Activated T-helper 17 cell treated with anti-CD3 and anti-CD28 coated beads, Interleukin-2, amount 50 U/mL, for 72 hours (primary cell): ENCODE results near the gene ANO10. TPM values are rescaled to one million over a fixed set of nuclear protein-coding genes. Genes with fewer than 3 reads are reported as not detected.

Experiments
- ATAC-seq: fragments of 150-1000 bp; cut with Tn5 transposase; replicated peaks from 2 replicates; pipeline ENCODE4 v1.10.0; 2021; ENCODE audit warnings: mild to moderate bottlenecking, moderate library complexity
- H3K27ac Mint-ChIP-seq: one replicate; pipeline ENCODE4 v1.8.0; 2022; ENCODE audit warnings: mixed read lengths
- H3K27me3 Mint-ChIP-seq: one replicate; pipeline ENCODE4 v1.8.0; 2022; ENCODE audit warnings: mixed read lengths
- H3K36me3 Mint-ChIP-seq: one replicate; pipeline ENCODE4 v1.8.0; 2022; ENCODE audit warnings: low read depth, mild to moderate bottlenecking, mixed read lengths
- H3K4me1 Mint-ChIP-seq: one replicate; pipeline ENCODE4 v1.8.0; 2022; ENCODE audit warnings: mixed read lengths
- H3K4me3 Mint-ChIP-seq: one replicate; pipeline ENCODE4 v1.8.0; 2022; ENCODE audit warnings: mild to moderate bottlenecking, mixed read lengths
- H3K9me3 Mint-ChIP-seq: one replicate; pipeline ENCODE4 v1.8.0; 2022; ENCODE audit warnings: mixed read lengths
- total RNA-seq, 2 donors: library from RNA; stranded (reverse); gene quantifications; one replicate each; pipeline ENCODE4 v1.2.3, GENCODE V29; 2022

ANO10 gene
- total RNA-seq, 2 donors from 2014 or later, result 6.4 to 10.6 TPM

- H3K36me3 Mint-ChIP-seq, result peaks cover 99% of the 10 kb centered on the region
- no peaks in the 10 kb centered on the region for H3K27me3 Mint-ChIP-seq
- peaks cover 12% of the 10 kb centered on the region for H3K9me3 Mint-ChIP-seq
- no peak for ATAC-seq
- no peak overlapping the region for H3K27ac Mint-ChIP-seq
- no peak overlapping the region for H3K4me3 Mint-ChIP-seq
- peaks cover 6% of the 10 kb centered on the region for H3K4me1 Mint-ChIP-seq
These were observed 283.5 kb downstream of the ANO10 start for GRCh38 chr3:43338295-43338694.

- H3K27me3 Mint-ChIP-seq, result no peaks in the 10 kb centered on the region
- H3K36me3 Mint-ChIP-seq, result peaks cover 98% of the 10 kb centered on the region
- ATAC-seq, result no peak
- no peaks in the 10 kb centered on the region for H3K4me1 Mint-ChIP-seq
- peak overlapping the region; percentile 41 for H3K27ac Mint-ChIP-seq
- no peak overlapping the region for H3K4me3 Mint-ChIP-seq
- H3K9me3 Mint-ChIP-seq, result peaks cover 12% of the 10 kb centered on the region
These were observed 286.0 kb downstream of the ANO10 start for GRCh38 chr3:43335799-43336198.

- Mint-ChIP-seq H3K27me3 (no peaks in the 10 kb centered on the region), H3K4me1 (no peaks in the 10 kb centered on the region), H3K36me3 (peaks cover 89% of the 10 kb centered on the region), H3K27ac (no peak overlapping the region), H3K4me3 (no peak overlapping the region), H3K9me3 (peaks cover 12% of the 10 kb centered on the region)
- no peak for ATAC-seq
These were observed 286.8 kb downstream of the ANO10 start for GRCh38 chr3:43334976-43335375.

GRCh38 chr3:43331381-43331780 is 290.4 kb downstream of the ANO10 start:
- Mint-ChIP-seq H3K27me3 (no peaks in the 10 kb centered on the region), H3K36me3 (peaks cover 53% of the 10 kb centered on the region), H3K4me3 (no peak overlapping the region), H3K27ac (no peak overlapping the region), H3K4me1 (peaks cover 21% of the 10 kb centered on the region), H3K9me3 (peaks cover 8% of the 10 kb centered on the region)
- no peak for ATAC-seq

GRCh38 chr3:43330981-43331380 is 290.8 kb downstream of the ANO10 start:
- peaks cover 49% of the 10 kb centered on the region for H3K36me3 Mint-ChIP-seq
- no peak overlapping the region for H3K4me3 Mint-ChIP-seq
- H3K27me3 Mint-ChIP-seq, result no peaks in the 10 kb centered on the region
- peaks cover 25% of the 10 kb centered on the region for H3K4me1 Mint-ChIP-seq
- no peak overlapping the region for H3K27ac Mint-ChIP-seq
- ATAC-seq, result no peak
- peaks cover 4% of the 10 kb centered on the region for H3K9me3 Mint-ChIP-seq

GRCh38 chr3:43328653-43329052 is 293.2 kb downstream of the ANO10 start:
- Mint-ChIP-seq H3K36me3 (peaks cover 26% of the 10 kb centered on the region), H3K4me1 (peaks cover 27% of the 10 kb centered on the region), H3K27ac (peak overlapping the region; percentile 71), H3K9me3 (no peaks in the 10 kb centered on the region), H3K27me3 (no peaks in the 10 kb centered on the region), H3K4me3 (peak overlapping the region; percentile 7)
- ATAC-seq, result peak; percentile 24

- Mint-ChIP-seq H3K27me3 (no peaks in the 10 kb centered on the region), H3K9me3 (no peaks in the 10 kb centered on the region), H3K4me3 (peak overlapping the region; percentile 42), H3K4me1 (peaks cover 27% of the 10 kb centered on the region), H3K27ac (peak overlapping the region; percentile 58), H3K36me3 (peaks cover 23% of the 10 kb centered on the region)
- no peak for ATAC-seq
These were observed 294.2 kb downstream of the ANO10 start for GRCh38 chr3:43327582-43327979.

- Mint-ChIP-seq H3K27ac (peak overlapping the region; percentile 58), H3K27me3 (no peaks in the 10 kb centered on the region), H3K4me1 (peaks cover 27% of the 10 kb centered on the region), H3K4me3 (peak overlapping the region; percentile 42), H3K36me3 (peaks cover 23% of the 10 kb centered on the region), H3K9me3 (no peaks in the 10 kb centered on the region)
- peak; percentile 59 for ATAC-seq
These were observed 294.8 kb downstream of the ANO10 start for GRCh38 chr3:43326891-43327581.

- Mint-ChIP-seq H3K36me3 (peaks cover 40% of the 10 kb centered on the region), H3K4me1 (peaks cover 42% of the 10 kb centered on the region)
These were observed 298.3 kb downstream of the ANO10 start for GRCh38 chr3:43323541-43323940.

GRCh38 chr3:43320288-43320687 is 301.5 kb downstream of the ANO10 start:
- H3K4me1 Mint-ChIP-seq, result peaks cover 35% of the 10 kb centered on the region
- peak; percentile 66 for ATAC-seq
- H3K27me3 Mint-ChIP-seq, result no peaks in the 10 kb centered on the region
- H3K27ac Mint-ChIP-seq, result peak overlapping the region; percentile 47
- H3K9me3 Mint-ChIP-seq, result no peaks in the 10 kb centered on the region
- H3K36me3 Mint-ChIP-seq, result peaks cover 55% of the 10 kb centered on the region
- peak overlapping the region; percentile 22 for H3K4me3 Mint-ChIP-seq

More at GRCh38 chr3:43323541-43323940, 298.3 kb downstream of the ANO10 start:
- H3K4me3 Mint-ChIP-seq, result no peak overlapping the region
- H3K9me3 Mint-ChIP-seq, result no peaks in the 10 kb centered on the region
- ATAC-seq, result no peak
- no peaks in the 10 kb centered on the region for H3K27me3 Mint-ChIP-seq
- no peak overlapping the region for H3K27ac Mint-ChIP-seq

- Mint-ChIP-seq H3K27me3 (no peaks in the 10 kb centered on the region), H3K27ac (peak overlapping the region; percentile 47), H3K9me3 (no peaks in the 10 kb centered on the region), H3K36me3 (peaks cover 55% of the 10 kb centered on the region), H3K4me1 (peaks cover 38% of the 10 kb centered on the region), H3K4me3 (peak overlapping the region; percentile 22)
- no peak for ATAC-seq
These were observed 302.0 kb downstream of the ANO10 start for GRCh38 chr3:43319794-43320193.

GRCh38 chr3:43319376-43319775 is 302.4 kb downstream of the ANO10 start:
- no peak for ATAC-seq
- Mint-ChIP-seq H3K27ac (peak overlapping the region; percentile 47), H3K4me1 (peaks cover 40% of the 10 kb centered on the region), H3K4me3 (peak overlapping the region; percentile 22), H3K36me3 (peaks cover 55% of the 10 kb centered on the region), H3K27me3 (no peaks in the 10 kb centered on the region), H3K9me3 (no peaks in the 10 kb centered on the region)

GRCh38 chr3:43317461-43318316 is 304.1 kb downstream of the ANO10 start:
- Mint-ChIP-seq H3K36me3 (peaks cover 57% of the 10 kb centered on the region), H3K27ac (peak overlapping the region; percentile 65), H3K4me1 (peaks cover 40% of the 10 kb centered on the region), H3K9me3 (no peaks in the 10 kb centered on the region), H3K4me3 (peak overlapping the region; percentile 11), H3K27me3 (no peaks in the 10 kb centered on the region)
- no peak for ATAC-seq

- ATAC-seq, result no peak
- H3K4me3 Mint-ChIP-seq, result peak overlapping the region; percentile 11
- no peaks in the 10 kb centered on the region for H3K27me3 Mint-ChIP-seq
- peak overlapping the region; percentile 65 for H3K27ac Mint-ChIP-seq
- peaks cover 40% of the 10 kb centered on the region for H3K4me1 Mint-ChIP-seq
- no peaks in the 10 kb centered on the region for H3K9me3 Mint-ChIP-seq
- peaks cover 57% of the 10 kb centered on the region for H3K36me3 Mint-ChIP-seq
These were observed 304.9 kb downstream of the ANO10 start for GRCh38 chr3:43316783-43317460.
